Upper lobe of left lung (tissue), 6 donors: ENCODE results near the gene PUSL1. TPM values are rescaled to one million over a fixed set of nuclear protein-coding genes. Genes with fewer than 3 reads are reported as not detected.
A peak's percentile ranks its signal among the peaks of the same experiment; 100 is the strongest.

Experiments
- ATAC-seq, 2 donors: fragments of 200-7000 bp; cut with Tn5 transposase; one replicate each; pipeline ENCODE4 v1.9.1; 2022; ENCODE audit warnings: mild to moderate bottlenecking in 2 of 2, moderate library complexity in 2 of 2; ENCODE audit not compliant: low FRiP score in 2 of 2
- DNase-seq, 2 donors: peaks; one replicate each; pipeline ENCODE4 v3.0.0-alpha.2; 2019 to 2020
- H3K27ac ChIP-seq, 4 donors: fragments of 200-600 bp; sonication (generic); one replicate each; pipeline ENCODE4 v1.5.1; 2016 to 2019
- H3K27me3 ChIP-seq, 4 donors: fragments of 200-600 bp; sonication (generic); one replicate each; pipeline ENCODE4 v1.5.1; 2017 to 2019
- H3K36me3 ChIP-seq, 4 donors: fragments of 200-600 bp; sonication (generic); one replicate each; pipeline ENCODE4 v1.5.1; 2016 to 2019
- H3K4me1 ChIP-seq, 4 donors: fragments of 200-600 bp; sonication (generic); one replicate each; pipeline ENCODE4 v1.5.1; 2018 to 2019
- H3K4me3 ChIP-seq, 4 donors: fragments of 200-600 bp; sonication (generic); one replicate each; pipeline ENCODE4 v1.5.1; 2017 to 2019; ENCODE audit warnings: mild to moderate bottlenecking in 2 of 4, moderate library complexity in 1 of 4
- H3K9me3 ChIP-seq, 4 donors: fragments of 200-600 bp; sonication (generic); one replicate each; pipeline ENCODE4 v1.5.1; 2018 to 2019
- CTCF ChIP-seq, 6 experiments: fragments of 450-650 bp in 4 of 6; fragments of 200-600 bp in 2 of 6; sonication (generic) in 2 of 6; IDR thresholded peaks; one replicate each; pipeline ENCODE4 v1.5.1; 2016 to 2019; ENCODE audit warnings: antibody characterized with exemption in 6 of 6
- EP300 ChIP-seq, 4 donors: sonication (generic); formaldehyde crosslinking; IDR thresholded peaks; one replicate each; pipeline ENCODE4 v1.5.1; 2017; ENCODE audit warnings: antibody characterized with exemption in 4 of 4, control low read depth in 2 of 4
- POLR2A ChIP-seq, 4 donors: fragments of 450-650 bp; IDR thresholded peaks; one replicate each; pipeline ENCODE4 v1.5.1; 2016 to 2017; ENCODE audit warnings: antibody characterized with exemption in 4 of 4, mild to moderate bottlenecking in 2 of 4
- POLR2AphosphoS5 ChIP-seq, 2 donors: sonication (generic); formaldehyde crosslinking; IDR thresholded peaks; one replicate each; pipeline ENCODE4 v1.5.1; 2017; ENCODE audit warnings: antibody characterized with exemption in 2 of 2
- WGBS, 2 donors: methylation state at CpG; one replicate each; pipeline ENCODE4 v1.1.5; 2017 to 2018; 5-methylcytosine and 5-hydroxymethylcytosine counted together
- total RNA-seq, 6 donors: library from RNA; depleted of rRNA in 4 of 6; stranded (reverse); fragments of >200 nt in 4 of 6; gene quantifications; one replicate each; pipeline versions ENCODE4 v1.1.0 to v1.2.1, GENCODE V29; 2016 to 2021
- donor health status: DM: no; HTN: no; CAD: no; lungs with moderate emphysema.
- donor health status: DM: no; HTN: yes; CAD: no; lungs with severe emphysema.

PUSL1 gene
- total RNA-seq, 6 donors from 2014 or later: 16.8 to 38.8 (median 23.0) TPM

DNA sequence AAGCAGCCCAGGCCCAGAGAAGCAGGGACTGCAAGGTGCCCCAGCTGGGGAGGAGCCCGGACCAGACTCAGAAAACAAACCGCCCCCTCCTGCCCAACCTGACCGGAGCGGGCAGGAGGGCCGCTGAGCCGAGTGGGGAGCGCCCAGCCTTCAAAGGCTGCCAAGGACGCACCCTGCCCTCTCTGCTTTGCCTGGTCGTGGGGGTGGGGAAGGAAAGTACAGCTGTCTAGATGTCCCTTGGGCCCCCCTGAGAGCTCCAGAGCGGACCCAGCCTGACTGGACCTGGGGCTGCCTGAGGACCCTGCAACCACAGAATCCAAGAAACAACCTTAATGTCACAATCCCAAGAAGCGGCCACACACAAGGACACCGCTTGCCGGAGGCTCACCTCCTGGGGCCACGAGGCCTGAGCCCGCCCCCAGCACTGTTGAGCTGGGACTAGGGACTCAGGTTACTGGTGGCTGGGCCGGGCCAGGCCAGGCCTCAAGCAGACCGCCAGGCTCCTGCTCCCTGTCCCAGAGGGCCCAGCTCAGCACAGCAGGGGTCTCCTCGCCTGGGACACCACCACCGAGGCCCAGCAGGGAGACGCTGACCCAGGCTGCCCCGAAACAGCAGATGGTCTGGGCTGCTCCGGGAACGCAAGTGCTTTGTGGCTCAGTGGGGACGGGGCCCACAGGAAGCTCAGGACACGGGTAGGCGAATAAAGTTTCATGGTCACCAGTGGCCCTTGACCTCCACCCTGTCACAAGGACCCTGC is 39.4 kb downstream of the PUSL1 start:
- ATAC-seq (peak in 1 of 2 donors; percentile 37), DNase-seq (peak; percentile 76 to 81)

DNA sequence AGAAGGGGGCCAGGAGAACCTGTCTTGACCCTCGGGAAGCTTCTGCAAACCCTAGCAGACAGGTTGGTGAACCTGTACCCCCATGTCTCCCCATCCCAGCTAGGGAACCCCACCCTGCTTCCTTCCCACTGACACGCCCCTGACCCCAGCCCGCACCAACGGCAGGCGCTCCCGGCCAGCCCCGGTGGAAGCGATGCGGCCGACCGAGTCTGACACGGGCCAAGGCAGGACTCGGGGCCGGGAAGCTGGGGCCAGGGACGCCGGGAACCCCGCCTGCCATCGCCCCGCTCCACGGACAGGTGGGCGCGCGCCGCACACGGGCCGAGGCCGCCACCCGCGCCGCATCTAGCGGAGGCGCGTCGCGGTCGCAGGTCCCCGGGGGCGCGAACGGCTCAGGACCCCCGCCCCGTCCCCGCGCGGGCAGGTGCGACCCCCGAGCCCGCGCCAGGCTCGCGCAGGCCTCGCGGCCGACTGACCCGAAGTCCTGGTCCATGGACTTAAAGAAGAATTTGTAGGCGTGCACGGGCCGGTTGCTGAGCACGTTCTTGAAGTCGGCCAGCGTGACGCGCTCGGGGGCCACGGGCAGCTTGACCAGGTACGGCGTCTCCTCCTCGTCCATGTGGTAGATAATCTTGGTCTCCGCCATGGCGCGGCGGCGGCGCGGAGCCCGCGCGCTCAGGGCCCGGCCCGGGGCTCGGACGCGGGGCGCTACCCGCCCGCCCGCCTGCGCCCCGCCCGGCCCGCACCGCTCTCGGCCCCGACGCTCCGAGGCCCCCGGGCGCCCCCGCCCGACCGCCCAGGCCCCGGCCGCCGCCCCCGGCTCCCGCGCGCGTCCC is 40.2 kb downstream of the PUSL1 start:
- H3K9me3 ChIP-seq: no peaks in the 10 kb centered on the region
- DNase-seq (peak; percentile 47 to 92), ATAC-seq (peak in 1 of 2 donors; percentile 0)
- H3K27me3 ChIP-seq: peaks cover 0 to 10% (median 7%) of the 10 kb centered on the region in 4 donors
- H3K4me1 ChIP-seq: peaks cover 42 to 68% (median 63%) of the 10 kb centered on the region in 4 donors
- WGBS, 2 donors: 0 to 1% methylated on average over 3 to 33 of the region's 109 CpGs
- peak overlapping the region; percentile 70 to 93 (median 83) for H3K4me3 ChIP-seq
- no peaks in the 10 kb centered on the region for H3K36me3 ChIP-seq
- peak overlapping the region; percentile 60 to 89 (median 70) for H3K27ac ChIP-seq
- no peak for TF ChIP-seq POLR2AphosphoS5 (IDR thresholded peaks at IDR 0.05)
- TF ChIP-seq POLR2A (IDR thresholded peaks at IDR 0.05): no peak
- no peak for TF ChIP-seq CTCF (IDR thresholded peaks at IDR 0.05)
- no peak for TF ChIP-seq EP300 (IDR thresholded peaks at IDR 0.05)

More for the DNA sequence above, 39.4 kb downstream of the PUSL1 start:
- TF ChIP-seq POLR2AphosphoS5 (IDR thresholded peaks at IDR 0.05): no peak
- peak in 1 of 4 donors; percentile 52 for TF ChIP-seq POLR2A (IDR thresholded peaks at IDR 0.05)
- TF ChIP-seq EP300 (IDR thresholded peaks at IDR 0.05): no peak
- TF ChIP-seq CTCF (IDR thresholded peaks at IDR 0.05): no peak
- Histone ChIP-seq H3K4me3 (peak overlapping the region; percentile 70 to 93 (median 83)), H3K9me3 (no peaks in the 10 kb centered on the region), H3K27me3 (peaks cover 0 to 2% (median under 1%) of the 10 kb centered on the region in 4 donors), H3K36me3 (no peaks in the 10 kb centered on the region), H3K27ac (peak overlapping the region; percentile 60 to 89 (median 70)), H3K4me1 (peaks cover 37 to 64% (median 55%) of the 10 kb centered on the region in 4 donors)
- 41 to 60% methylated on average over 7 to 26 of the region's 26 CpGs for WGBS, 2 donors

DNA sequence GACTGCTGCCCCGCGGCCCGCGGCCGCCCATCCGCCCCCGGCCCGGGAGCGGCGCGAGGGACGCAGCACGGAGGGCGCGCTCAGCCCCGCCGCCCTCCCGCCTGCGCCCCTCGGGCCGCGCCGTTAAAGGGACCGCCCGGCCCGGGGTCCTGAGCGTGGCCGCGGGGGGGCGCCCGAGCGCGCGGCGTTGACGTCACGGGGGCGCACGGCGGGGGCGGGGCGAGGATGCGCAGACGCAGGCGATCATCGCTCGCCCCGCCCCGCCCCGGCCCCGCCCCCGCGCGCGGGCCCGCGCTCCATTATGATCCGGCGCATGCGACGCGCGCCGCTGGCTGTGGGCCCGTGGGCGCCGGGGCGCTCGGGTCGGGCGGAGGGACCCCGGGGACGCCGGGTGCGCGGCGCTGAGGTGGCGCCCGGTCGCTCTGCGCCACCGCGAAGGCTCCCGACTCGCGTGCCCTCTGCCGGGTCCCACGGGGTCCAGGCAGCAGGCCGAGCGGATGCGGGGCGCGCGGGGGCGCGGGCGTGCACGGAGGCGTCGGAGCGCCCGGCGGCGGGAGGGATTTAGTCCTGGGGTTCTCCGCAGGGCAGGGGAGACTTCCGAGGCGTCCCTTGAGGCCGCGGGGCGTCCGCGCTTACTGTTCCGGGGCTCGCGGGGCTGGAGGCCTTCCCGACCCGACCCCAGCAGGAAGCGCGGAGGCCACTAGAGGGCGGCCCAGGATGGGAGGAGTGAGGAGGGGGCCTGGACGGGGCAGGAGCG is 41.0 kb downstream of the PUSL1 start, which contains the start of gene DVL1:
DVL1 (minus strand) TSS at position 163 of the 757 bp plus-strand sequence. CDS start 353 bp downstream, outside the sequence.
- Histone ChIP-seq H3K27ac (peak within 1 kb of the TSS; percentile 66 to 89 (median 83)), H3K27me3 (peaks cover 1 to 17% (median 14%) of the 10 kb centered on the region in 4 donors), H3K9me3 (no peaks in the 10 kb centered on the region), H3K36me3 (peaks cover 0 to under 1% (median 0%) of the 10 kb centered on the region in 4 donors), H3K4me3 (peak within 1 kb of the TSS; percentile 70 to 93 (median 83)), H3K4me1 (peaks cover 49 to 68% (median 63%) of the 10 kb centered on the region in 4 donors)
- DNase-seq: peak; percentile 48 to 95
- peak in 1 of 2 donors; percentile 77 for ATAC-seq
- peak; percentile 43 to 72 (median 62) for TF ChIP-seq CTCF (IDR thresholded peaks at IDR 0.05)
- peak in 1 of 4 donors; percentile 70 for TF ChIP-seq POLR2A (IDR thresholded peaks at IDR 0.05)
- peak in 1 of 2 donors; percentile 6 for TF ChIP-seq POLR2AphosphoS5 (IDR thresholded peaks at IDR 0.05)
- no peak for TF ChIP-seq EP300 (IDR thresholded peaks at IDR 0.05)
- WGBS, 2 donors: 0% methylated on average over 16 of the region's 122 CpGs; no CpG with 5 or more reads in 1 of the 2 donors
